ENCODE results near the gene RGS12. TPM values are rescaled to one million over a fixed set of nuclear protein-coding genes. Genes with fewer than 3 reads are reported as not detected.

Gene RGS12
- total and polyA plus RNA-seq, 2 of the 8 experiments (the other 6 are each of a cell fraction or from before 2014, with no cell fraction given) = 6.0 to 16.4 TPM

DNA sequence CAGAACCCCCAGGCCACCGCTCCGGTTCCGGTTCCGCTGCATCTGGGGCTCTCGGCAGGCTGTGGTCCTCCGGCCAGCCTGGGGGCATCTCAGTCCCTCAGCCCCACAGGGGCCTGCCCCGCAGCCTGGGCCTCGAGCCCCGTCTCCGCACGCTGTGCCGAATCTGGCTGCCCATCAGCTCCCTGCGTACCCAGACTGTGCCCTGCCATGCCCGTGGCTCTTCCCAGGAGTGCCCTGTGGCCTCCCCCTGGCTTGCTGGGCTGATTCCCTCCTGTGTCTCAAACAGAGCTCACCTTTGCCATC is 44.7 kb upstream of the RGS12 start:
- ChIA-PET POLR2A (ENCODE audit: partially characterized antibody) (interaction anchor here (1.7 kb wide), 1 partner anchor 46 kb away, joined by 3 read pairs; no protein-coding TSS in a partner anchor), CTCF (ENCODE audit: partially characterized antibody) (interaction anchor here (1.0 to 2.6 kb wide), 7 partner anchors 15 to 232 kb away, joined by 3 to 7 read pairs (median 4); no protein-coding TSS in a partner anchor)
- Histone ChIP-seq H3K79me1 (ENCODE audit: low read depth, low read length) (no peaks in the 10 kb centered on the region), H2AFZ (ENCODE audit: low read length) (no peak overlapping the region), H3K79me2 (ENCODE audit: control insufficient read depth in 1 of 2, insufficient read depth in 2 of 2, low read length in 2 of 2) (no peaks in the 10 kb centered on the region), H4K8ac (ENCODE audit: extremely low read depth, insufficient read depth, low read length) (no peak overlapping the region; the same call in 1 of the 2 replicates), H3K4ac (replicated peaks; ENCODE audit: insufficient read length, low read depth, low read length) (no peak overlapping the region), H4K20me1 (replicated peaks in 1 of 2; ENCODE audit: control insufficient read depth in 1 of 2, insufficient read depth in 2 of 2, low read length in 2 of 2) (peaks cover 12% of the 10 kb centered on the region in 2 experiments), H3K18ac (ENCODE audit: extremely low read depth, low read length) (no peak overlapping the region), H4K5ac (ENCODE audit: insufficient read length, low read depth, low read length) (no peak overlapping the region), H2AK5ac (ENCODE audit: low read depth, low read length) (no peak overlapping the region), H3K36me3 (ENCODE audit: control insufficient read depth in 2 of 4, insufficient read depth in 4 of 4, low read length in 3 of 4) (no peaks in the 10 kb centered on the region; a peak in 1 of 8 replicates), H3K9ac (replicated peaks in 1 of 4; ENCODE audit: extremely low read depth in 1 of 4, low read depth in 3 of 4, low read length in 3 of 4) (no peak overlapping the region; a peak in 1 of 7 replicates), H3K4me2 (ENCODE audit: insufficient read depth in 1 of 2, low read depth in 2 of 2, low read length in 2 of 2) (no peak overlapping the region), H3K56ac (replicated peaks; ENCODE audit: insufficient read length, low read depth, low read length) (no peak overlapping the region), H3K9me3 (ENCODE audit: insufficient read depth in 2 of 2, low read depth in 1 of 2, low read length in 1 of 2) (no peaks in the 10 kb centered on the region), H4K91ac (replicated peaks; ENCODE audit: insufficient read length, low read length) (no peak overlapping the region), H3K23ac (ENCODE audit: insufficient read length) (no peak overlapping the region), H2BK120ac (replicated peaks; ENCODE audit: low read depth, low read length) (no peak overlapping the region), H2BK12ac (ENCODE audit: low read depth, low read length) (no peak overlapping the region), H3K4me3 (ENCODE audit: extremely low read depth in 1 of 4, insufficient read depth in 2 of 4, low read depth in 3 of 4, low read length in 4 of 4) (no peak overlapping the region), H2BK5ac (ENCODE audit: low read depth, low read length) (no peak overlapping the region), H3K23me2 (ENCODE audit: low read depth, low read length) (no peaks in the 10 kb centered on the region), H3K4me1 (replicated peaks in 1 of 4; ENCODE audit: control insufficient read depth in 3 of 4, insufficient read depth in 4 of 4, low read length in 3 of 4) (peaks cover 0 to 12% (median 0%) of the 10 kb centered on the region in 4 experiments; a peak in 3 of 7 replicates), H3K27ac (ENCODE audit: low read depth, low read length) (no peak overlapping the region), H3K14ac (ENCODE audit: insufficient read length) (no peak overlapping the region), H3K27me3 (replicated peaks in 1 of 4; ENCODE audit: control insufficient read depth in 3 of 4, extremely low read depth in 1 of 4, insufficient read depth in 3 of 4, low read length in 3 of 4) (no peaks in the 10 kb centered on the region), H2BK15ac (ENCODE audit: low read length) (peak overlapping the region; percentile 46; the same call in 1 of the 2 replicates), H2BK20ac (ENCODE audit: low read length) (no peak overlapping the region)
- no peak for DNase-seq (ENCODE audit: low read depth in 1 of 2, low spot score in 2 of 2)
- no peak for TF ChIP-seq SP4 (IDR thresholded peaks at IDR 0.05; ENCODE audit: low read length)
- no peak for TF ChIP-seq RXRA (IDR thresholded peaks at IDR 0.05; ENCODE audit: insufficient read depth, low read depth, low read length)
- TF ChIP-seq GABPA (IDR thresholded peaks at IDR 0.05; ENCODE audit: borderline replicate concordance, insufficient read depth, low read length) = no peak
- no peak for TF ChIP-seq JUN (IDR thresholded peaks at IDR 0.05; ENCODE audit: low read depth, low read length)
- no peak for FAIRE-seq
- WGBS, 2 experiments (ENCODE audit: extremely low coverage in 1 of 2, insufficient coverage in 1 of 2, insufficient read length in 1 of 2, insufficient replicate concordance in 2 of 2, low coverage in 1 of 2, low lambda C conversion rate in 2 of 2, missing lambda C conversion rate in 1 of 2) = 92% methylated on average over 12 of the region's 14 CpGs; no CpG with 5 or more reads in 1 of the 2 experiments

Measured in H1 (cell line).